Activated naive CD4-positive, alpha-beta T cell treated with anti-CD3 and anti-CD28 coated beads, Interleukin-2, amount 50 U/mL, for 16 hours (primary cell): ENCODE measurements around the gene DEFB116.
"Not testable (repeated sequence)": the region's sequence is repeated elsewhere in the genome, so short reads cannot be mapped to it uniquely, and the experiment has no call there.

Experiments
- DNase-seq: peaks from one replicate; pipeline ENCODE4 v3.0.0-alpha.2; 2020

The DEFB116 gene, protein sequence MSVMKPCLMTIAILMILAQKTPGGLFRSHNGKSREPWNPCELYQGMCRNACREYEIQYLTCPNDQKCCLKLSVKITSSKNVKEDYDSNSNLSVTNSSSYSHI

DNA sequence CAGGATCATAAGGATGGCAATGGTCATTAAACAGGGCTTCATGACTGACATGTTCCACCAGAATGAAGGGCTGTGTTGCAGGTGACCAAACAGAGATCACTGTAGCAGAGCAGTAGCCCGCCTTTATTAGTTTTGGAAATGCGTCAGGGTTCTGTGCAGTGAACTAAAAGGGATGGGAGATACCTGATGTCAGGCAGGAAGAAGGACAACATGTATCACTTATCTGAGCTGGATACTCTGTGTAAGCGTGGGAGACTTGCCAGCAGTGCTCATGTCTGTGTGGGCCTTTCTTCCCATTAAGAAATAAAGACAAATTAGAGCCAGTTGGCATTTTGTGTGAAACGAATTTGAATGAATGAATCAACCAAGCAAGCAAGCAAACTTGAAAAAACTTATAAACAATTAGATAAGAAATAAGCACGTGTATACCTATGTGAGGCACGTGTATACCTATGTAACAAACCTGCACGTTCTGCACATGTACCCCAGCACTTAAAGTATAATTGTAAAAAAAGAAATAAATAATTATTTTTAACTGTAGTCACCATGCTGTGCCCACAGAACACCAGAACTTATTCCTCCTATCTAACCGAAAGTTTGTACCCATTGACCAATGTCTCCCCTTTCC, at the start of gene DEFB116:
DEFB116 (minus strand) TSS at position 51 of the 628 bp plus-strand sequence; CDS start at position 51, 0 bp downstream.
- no peak for DNase-seq

DNA sequence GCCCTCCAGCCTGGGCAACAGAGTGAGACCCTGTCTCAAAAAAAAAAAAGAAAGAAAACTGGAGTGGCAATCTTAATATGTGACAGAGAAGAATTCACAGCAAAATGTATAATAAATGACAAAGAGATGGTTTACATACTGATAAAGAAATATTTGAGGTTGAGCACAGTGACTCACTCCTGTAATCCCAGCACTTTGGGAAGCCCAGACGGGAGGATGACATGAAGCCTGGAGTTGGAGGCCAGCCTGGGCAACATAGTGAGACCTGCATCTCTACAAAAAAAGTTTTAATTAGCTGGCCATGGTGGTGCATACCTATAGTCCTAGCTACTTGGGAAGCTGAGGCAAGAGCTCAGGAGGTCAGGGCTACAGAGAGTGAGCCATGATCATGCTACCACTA, 47.6 kb upstream of the DEFB116 start:
- no peak for DNase-seq

DNA sequence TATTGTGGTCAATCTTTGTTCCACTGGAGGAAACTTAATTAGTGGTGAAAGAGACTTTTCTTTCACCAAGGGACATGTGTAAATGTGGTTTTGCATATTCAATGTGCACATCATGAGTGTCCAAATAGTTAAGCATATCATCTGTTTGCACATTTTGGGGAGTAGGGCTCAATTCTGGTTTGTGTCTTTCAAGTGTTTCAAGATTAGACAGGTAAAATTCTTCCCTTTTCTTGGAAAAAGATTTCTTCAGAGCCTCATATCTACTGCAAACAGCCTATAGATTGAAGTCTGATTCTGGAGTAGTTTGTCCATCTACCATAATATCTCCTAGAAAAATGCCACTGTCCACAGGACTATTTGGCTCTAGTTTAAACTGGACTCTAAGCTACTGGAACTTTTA, 33.1 kb upstream of the DEFB116 start:
- no peak for DNase-seq

DNA sequence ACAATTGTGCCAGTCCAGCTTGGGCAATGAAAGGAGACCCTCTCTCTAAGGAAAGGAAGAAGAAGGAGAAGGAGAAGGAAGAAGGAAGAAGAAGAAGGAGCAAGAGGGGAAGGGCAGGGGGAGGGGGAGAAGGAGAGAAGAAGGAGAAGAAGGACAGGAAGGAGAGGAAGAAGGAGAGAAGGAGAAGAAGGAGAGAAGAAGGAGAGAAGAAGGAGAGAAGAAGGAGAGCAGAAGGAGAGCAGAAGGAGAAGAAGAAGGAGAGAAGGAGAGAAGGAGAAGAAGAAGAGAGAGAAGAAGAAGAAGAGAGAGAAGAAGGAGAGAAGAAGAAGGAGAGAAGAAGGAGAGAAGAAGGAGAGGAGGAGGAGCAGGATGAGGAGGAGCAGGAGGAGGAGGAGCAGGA, 22.5 kb upstream of the DEFB116 start:
- DNase-seq, result no peak

- DNase-seq, result no peak
Measured at GRCh38 chr20:31322504-31322903, 14.1 kb upstream of the DEFB116 start.

- DNase-seq, result not testable (repeated sequence)
Measured at GRCh38 chr20:31284964-31285363, 23.4 kb downstream of the DEFB116 start.

DNA sequence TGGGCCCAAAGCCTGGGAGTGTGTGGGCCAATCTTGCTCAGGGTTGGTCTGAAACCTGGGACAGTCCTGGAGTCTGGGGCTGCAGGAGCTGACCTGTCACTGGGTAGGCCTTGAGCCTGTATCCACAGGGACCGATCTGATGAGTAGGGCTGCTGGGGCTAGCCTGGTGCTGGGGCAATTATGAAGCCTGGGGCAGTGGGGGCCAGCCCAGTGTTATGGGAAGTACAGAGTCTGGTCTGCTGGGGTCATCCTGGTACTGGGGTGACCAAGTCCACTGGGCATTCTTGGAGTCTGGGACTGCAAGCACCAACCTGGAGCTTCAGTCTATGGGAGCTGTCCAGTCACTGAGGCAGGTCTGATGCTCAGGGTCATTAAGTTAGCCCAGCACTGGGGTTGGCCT, 30.2 kb downstream of the DEFB116 start:
- DNase-seq, result no peak

- DNase-seq, result no peak
Measured at GRCh38 chr20:31274441-31274840, 33.9 kb downstream of the DEFB116 start.

- no peak for DNase-seq
Measured at GRCh38 chr20:31260326-31260932, 48.0 kb downstream of the DEFB116 start.

DNA sequence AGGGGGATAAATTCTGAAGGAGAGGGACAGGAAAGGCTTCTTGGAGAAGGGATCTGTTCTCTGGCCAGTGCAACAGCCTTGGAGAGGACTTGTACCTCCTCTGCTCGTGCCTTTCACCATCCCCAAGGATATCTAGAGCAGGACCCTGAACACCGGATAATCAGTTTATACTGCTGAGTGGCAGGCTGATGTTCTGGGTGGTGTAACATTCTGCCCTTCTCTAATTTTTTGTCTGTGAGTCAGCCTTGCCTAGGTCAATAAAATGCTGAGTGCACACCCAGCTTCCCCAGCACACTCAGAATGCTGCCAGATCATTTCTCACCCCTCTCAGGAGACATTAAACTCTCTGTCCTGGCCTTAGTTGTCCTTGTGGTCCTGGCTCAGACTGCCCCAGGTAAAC, 51.0 kb downstream of the DEFB116 start, which contains the start of gene DEFB115:
DEFB115 (plus strand) TSS at position 301 of the 400 bp plus-strand sequence; CDS start at position 301, 0 bp downstream.
- no peak for DNase-seq

DNA sequence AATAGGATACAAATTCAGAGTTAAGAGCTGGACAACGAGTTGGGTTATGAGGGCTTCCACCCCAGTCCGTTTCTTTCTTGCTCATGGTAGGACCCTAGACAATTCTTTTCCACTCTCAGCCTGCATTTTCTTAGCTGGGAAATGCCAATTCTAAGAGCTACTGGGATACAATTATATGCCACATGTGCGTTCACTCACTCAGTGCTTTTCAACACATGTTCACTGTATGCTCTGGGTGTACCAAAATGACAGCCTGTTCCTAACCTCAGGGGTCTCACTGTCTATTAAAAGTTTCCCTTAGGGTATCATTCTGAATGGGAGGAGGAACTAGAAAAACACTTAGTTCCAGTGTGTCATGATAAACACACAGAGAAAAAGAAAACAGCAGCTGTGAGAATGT, 51.4 kb downstream of the DEFB116 start:
- no peak for DNase-seq
